Sigmoid colon (tissue), 7 donors: ENCODE measurements around the gene COG5. TPM values are rescaled to one million over a fixed set of nuclear protein-coding genes. Genes with fewer than 3 reads are reported as not detected.

Experiments used
- DNase-seq: peaks from one replicate; pipeline ENCODE4 v3.0.0-alpha.2; 2019
- H3K27ac ChIP-seq, 4 donors: fragments of 200-600 bp; sonication (generic); one replicate each; pipeline ENCODE4 v1.5.1; 2016 to 2019; ENCODE audit warnings: mild to moderate bottlenecking in 1 of 4
- H3K27me3 ChIP-seq, 3 donors: fragments of 200-600 bp; sonication (generic); one replicate each; pipeline ENCODE4 v1.5.1; 2019; ENCODE audit warnings: mild to moderate bottlenecking in 1 of 3
- H3K36me3 ChIP-seq, 4 donors: fragments of 200-600 bp; sonication (generic); one replicate each; pipeline ENCODE4 v1.5.1; 2016 to 2019
- H3K4me1 ChIP-seq, 4 donors: fragments of 200-600 bp; sonication (generic); one replicate each; pipeline ENCODE4 v1.5.1; 2017 to 2019
- H3K4me3 ChIP-seq, 4 donors: fragments of 200-600 bp; sonication (generic); one replicate each; pipeline ENCODE4 v1.5.1; 2017 to 2019; ENCODE audit warnings: mild to moderate bottlenecking in 2 of 4, moderate library complexity in 1 of 4
- H3K9me3 ChIP-seq, 4 donors: fragments of 200-600 bp in 3 of 4; sonication (generic) in 3 of 4; one replicate each; pipeline versions ENCODE4 v1.5.1 to v1.6.1; 2013 to 2019
- CTCF ChIP-seq, 4 experiments: fragments of 450-650 bp in 3 of 4; fragments of 200-600 bp in 1 of 4; IDR thresholded peaks; one replicate each; pipeline ENCODE4 v1.5.1; 2016 to 2019; ENCODE audit warnings: antibody characterized with exemption in 4 of 4, mild to moderate bottlenecking in 3 of 4, moderate library complexity in 2 of 4
- EP300 ChIP-seq, 4 donors: sonication (generic); formaldehyde crosslinking; IDR thresholded peaks; one replicate each; pipeline ENCODE4 v1.6.1; 2017; ENCODE audit warnings: antibody characterized with exemption in 4 of 4
- POLR2A ChIP-seq, 2 donors: fragments of 450-650 bp; IDR thresholded peaks; one replicate each; pipeline ENCODE4 v1.6.1; 2016; ENCODE audit warnings: antibody characterized with exemption in 2 of 2, mild to moderate bottlenecking in 2 of 2, moderate library complexity in 2 of 2
- POLR2AphosphoS5 ChIP-seq, 4 donors: sonication (generic); formaldehyde crosslinking; IDR thresholded peaks; one replicate each; pipeline ENCODE4 v1.6.1; 2017; ENCODE audit warnings: antibody characterized with exemption in 4 of 4
- WGBS, 2 donors: extraction: QIAGEN DNeasy Blood & Tissue Kit; methylation state at CpG; one replicate each; pipeline ENCODE4 v1.1.7; 2013; 5-methylcytosine and 5-hydroxymethylcytosine counted together
- intact Hi-C: fragments of 100-400 bp; cut with DNase I; formaldehyde crosslinking; loops from one replicate; pipeline ENCODE4 v1.15.1; 2023
- polyA plus RNA-seq, 3 donors: library from polyadenylated mRNA; stranded (reverse); fragments of 200-250 nt; gene quantifications; one replicate each; pipeline ENCODE4 v1.2.3, GENCODE V29; 2013
- total RNA-seq, 4 donors: library from RNA; depleted of rRNA; stranded (reverse); fragments of >200 nt; gene quantifications; one replicate each; pipeline ENCODE4 v1.1.0, GENCODE V29; 2016
- donor health status: healthy with polysubstance abuse.
- donor health status: Bipolar disorder and iron deficiency.
- donor health status: healthy.

The COG5 gene
- total and polyA plus RNA-seq, 7 donors, result 11.0 to 73.4 (median 27.6) TPM

DNA sequence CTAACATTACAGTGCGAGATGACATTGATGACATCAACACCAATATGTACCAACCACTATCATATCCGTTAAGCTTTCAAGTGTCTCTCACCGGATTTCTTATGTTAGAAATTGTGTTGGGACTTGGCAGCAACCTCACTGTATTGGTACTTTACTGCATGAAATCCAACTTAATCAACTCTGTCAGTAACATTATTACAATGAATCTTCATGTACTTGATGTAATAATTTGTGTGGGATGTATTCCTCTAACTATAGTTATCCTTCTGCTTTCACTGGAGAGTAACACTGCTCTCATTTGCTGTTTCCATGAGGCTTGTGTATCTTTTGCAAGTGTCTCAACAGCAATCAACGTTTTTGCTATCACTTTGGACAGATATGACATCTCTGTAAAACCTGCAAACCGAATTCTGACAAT is 89.6 kb downstream of the COG5 start:
- Histone ChIP-seq H3K27ac (no peak overlapping the region), H3K4me3 (no peak overlapping the region), H3K9me3 (no peaks in the 10 kb centered on the region), H3K4me1 (peaks cover 0 to 6% (median 2%) of the 10 kb centered on the region in 4 donors), H3K36me3 (no peaks in the 10 kb centered on the region), H3K27me3 (no peaks in the 10 kb centered on the region)
- 73 to 89% methylated on average over 5 of the region's 5 CpGs for WGBS, 2 donors
- DNase-seq, result no peak
- intact Hi-C loops, result no loop called here
- no peak for TF ChIP-seq POLR2AphosphoS5 (IDR thresholded peaks at IDR 0.05)
- TF ChIP-seq POLR2A (IDR thresholded peaks at IDR 0.05), result no peak
- no peak for TF ChIP-seq EP300 (IDR thresholded peaks at IDR 0.05)
- TF ChIP-seq CTCF (IDR thresholded peaks at IDR 0.05), result no peak

DNA sequence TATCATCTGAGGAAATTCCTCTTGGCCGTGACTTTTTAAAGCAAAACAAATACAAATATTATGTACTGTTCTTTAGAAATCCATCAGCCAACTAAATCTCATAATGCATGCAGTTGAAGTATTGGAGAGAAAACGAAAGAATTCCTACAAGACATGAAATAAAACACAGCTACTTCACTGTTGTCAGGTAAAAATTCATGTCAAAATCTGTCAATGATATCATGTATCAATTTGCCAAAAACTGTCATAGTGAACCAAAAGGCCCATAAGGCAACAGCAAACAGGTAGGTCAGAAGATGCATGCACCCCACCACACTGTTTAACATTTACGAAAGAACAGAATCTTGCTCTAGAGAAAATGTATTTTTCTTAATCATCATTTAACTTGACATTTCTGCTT is 91.6 kb downstream of the COG5 start:
- 75 to 87% methylated on average over 3 of the region's 3 CpGs for WGBS, 2 donors
- no peak overlapping the region for H3K27ac ChIP-seq

GRCh38 chr7:107471292-107472070 is 92.2 kb downstream of the COG5 start:
- TF ChIP-seq CTCF (IDR thresholded peaks at IDR 0.05) (no peak), POLR2A (IDR thresholded peaks at IDR 0.05) (no peak), POLR2AphosphoS5 (IDR thresholded peaks at IDR 0.05) (no peak), EP300 (IDR thresholded peaks at IDR 0.05) (no peak)
- intact Hi-C loops, result no loop called here
- 76 to 78% methylated on average over 3 of the region's 3 CpGs for WGBS, 2 donors
- Histone ChIP-seq H3K4me3 (no peak overlapping the region), H3K36me3 (no peaks in the 10 kb centered on the region), H3K4me1 (peaks cover 0 to 6% (median 2%) of the 10 kb centered on the region in 4 donors), H3K27ac (no peak overlapping the region), H3K27me3 (no peaks in the 10 kb centered on the region), H3K9me3 (no peaks in the 10 kb centered on the region)
- DNase-seq, result no peak

More for the DNA sequence above, 91.6 kb downstream of the COG5 start:
- H3K4me1 ChIP-seq, result peaks cover 0 to 6% (median 2%) of the 10 kb centered on the region in 4 donors
- H3K4me3 ChIP-seq, result no peak overlapping the region
- intact Hi-C loops, result no loop called here
- no peaks in the 10 kb centered on the region for H3K9me3 ChIP-seq
- no peaks in the 10 kb centered on the region for H3K36me3 ChIP-seq
- no peak for TF ChIP-seq CTCF (IDR thresholded peaks at IDR 0.05)
- TF ChIP-seq POLR2A (IDR thresholded peaks at IDR 0.05), result no peak
- no peak for TF ChIP-seq EP300 (IDR thresholded peaks at IDR 0.05)
- TF ChIP-seq POLR2AphosphoS5 (IDR thresholded peaks at IDR 0.05), result no peak
- H3K27me3 ChIP-seq, result no peaks in the 10 kb centered on the region
- DNase-seq, result no peak

- H3K9me3 ChIP-seq, result no peaks in the 10 kb centered on the region
- no peak for TF ChIP-seq POLR2A (IDR thresholded peaks at IDR 0.05)
- TF ChIP-seq POLR2AphosphoS5 (IDR thresholded peaks at IDR 0.05), result no peak
- TF ChIP-seq CTCF (IDR thresholded peaks at IDR 0.05), result no peak
- no peak for TF ChIP-seq EP300 (IDR thresholded peaks at IDR 0.05)
- no peak within 1 kb of the TSS for H3K27ac ChIP-seq
- 90 to 95% methylated on average over 4 of the region's 4 CpGs for WGBS, 2 donors
- H3K36me3 ChIP-seq, result no peaks in the 10 kb centered on the region
- no peaks in the 10 kb centered on the region for H3K27me3 ChIP-seq
- H3K4me1 ChIP-seq, result peaks cover 0 to 6% (median 2%) of the 10 kb centered on the region in 4 donors
- H3K4me3 ChIP-seq, result no peak within 1 kb of the TSS
- DNase-seq, result no peak
- intact Hi-C loops, result loop anchor here (10.0 kb wide), 2 partner anchors 95 to 125 kb away; partner anchors contain the start of genes COG5 and DUS4L
Observed at GRCh38 chr7:107469929-107470328, 93.8 kb downstream of the COG5 start, which contains the start of gene GPR22. Gene GPR22, plus strand, starts transcription at chr7:107470057. Its CDS starts 4,004 bp downstream, at chr7:107474061.
